MG63 (cell line): ENCODE measurements around the gene ZNF8. TPM values are rescaled to one million over a fixed set of nuclear protein-coding genes. Genes with fewer than 3 reads are reported as not detected.

ENCODE experiments used
- DNase-seq: peaks from one replicate; pipeline ENCODE4 v3.0.0-alpha.2; 2020
- H3K27me3 ChIP-seq: fragments of 250-450 bp; sonication (Bioruptor Pico); 2 replicates; pipeline ENCODE4 v1.5.1; 2020; ENCODE audit warnings: mild to moderate bottlenecking, moderate library complexity
- H3K36me3 ChIP-seq: fragments of 250-450 bp; sonication (Bioruptor Pico); 2 replicates; pipeline ENCODE4 v1.5.1; 2020; ENCODE audit warnings: mild to moderate bottlenecking, moderate library complexity
- H3K4me3 ChIP-seq: fragments of 250-450 bp; sonication (Bioruptor Pico); 2 replicates; pipeline ENCODE4 v1.5.1; 2020; ENCODE audit warnings: mild to moderate bottlenecking, moderate library complexity
- H3K9me3 ChIP-seq: fragments of 250-450 bp; sonication (Bioruptor Pico); 2 replicates; pipeline ENCODE4 v1.5.1; 2020; ENCODE audit warnings: mild to moderate bottlenecking, moderate library complexity
- total RNA-seq: library from RNA; depleted of rRNA; stranded (reverse); fragments of >200 nt; shearing (Covaris generic); gene quantifications from 2 replicates; pipeline ENCODE4 v1.2.3, GENCODE V29; 2014; ENCODE audit warnings: low replicate concordance

ZNF8 gene
- total RNA-seq, 1 experiment from 2014 or later, result 1.5 TPM

- Histone ChIP-seq H3K27me3 (no peaks in the 10 kb centered on the region), H3K4me3 (no peak overlapping the region), H3K9me3 (peaks cover 4% of the 10 kb centered on the region; the same call in 1 of the 2 replicates), H3K36me3 (peaks cover 34% of the 10 kb centered on the region)
- DNase-seq, result no peak
These were observed 39.5 kb downstream of the ZNF8 start for GRCh38 chr19:58318297-58318696.

DNA sequence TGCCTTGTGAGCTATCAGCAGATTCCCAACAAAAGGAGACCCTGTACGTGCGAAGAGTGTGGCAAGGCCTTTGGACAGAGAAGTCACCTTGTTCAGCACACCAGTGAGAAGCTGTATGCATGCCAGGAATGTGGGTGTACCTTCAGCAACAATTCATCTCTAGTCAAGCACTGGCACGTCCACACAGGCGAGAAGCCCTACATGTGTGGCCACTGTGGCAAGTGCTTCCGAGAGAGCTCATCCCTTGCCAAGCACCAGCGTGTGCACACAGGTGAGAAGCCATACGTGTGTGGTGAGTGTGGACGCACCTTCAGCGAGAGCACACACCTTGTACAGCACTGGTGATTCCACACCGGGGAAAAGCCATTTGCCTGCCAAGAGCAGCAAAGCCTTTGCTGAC is 40.5 kb downstream of the ZNF8 start:
- Histone ChIP-seq H3K36me3 (peaks cover 25% of the 10 kb centered on the region), H3K4me3 (no peak overlapping the region), H3K27me3 (no peaks in the 10 kb centered on the region), H3K9me3 (no peaks in the 10 kb centered on the region)
- DNase-seq, result no peak

- peaks cover 23% of the 10 kb centered on the region for H3K36me3 ChIP-seq
- no peak for DNase-seq
These were observed 46.7 kb downstream of the ZNF8 start for GRCh38 chr19:58325311-58326022.

DNA sequence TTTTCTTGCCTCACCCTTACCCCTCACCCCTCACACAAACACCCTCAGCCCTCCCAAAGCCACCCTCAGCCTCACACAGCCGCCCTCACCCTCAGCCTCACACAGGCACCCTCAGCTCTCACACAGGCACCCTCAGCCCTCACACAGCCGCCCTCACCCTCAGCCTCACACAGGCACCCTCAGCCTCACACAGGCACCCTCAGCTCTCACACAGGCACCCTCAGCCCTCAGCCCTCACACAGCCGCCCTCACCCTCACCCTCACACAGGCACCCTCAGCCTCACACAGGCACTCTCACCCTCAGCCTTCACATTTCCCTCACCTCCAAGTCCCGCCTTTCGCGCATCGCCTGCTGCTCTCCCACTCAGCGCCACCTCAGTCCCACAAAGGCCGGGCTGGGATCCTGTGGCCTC is 47.8 kb downstream of the ZNF8 start:
- H3K9me3 ChIP-seq, result peaks cover 2% of the 10 kb centered on the region; the same call in 1 of the 2 replicates
- H3K36me3 ChIP-seq, result peaks cover 20% of the 10 kb centered on the region
- no peaks in the 10 kb centered on the region for H3K27me3 ChIP-seq
- DNase-seq, result no peak
- peak overlapping the region; percentile 89 for H3K4me3 ChIP-seq

More at GRCh38 chr19:58325311-58326022, 46.7 kb downstream of the ZNF8 start:
- Histone ChIP-seq H3K27me3 (no peaks in the 10 kb centered on the region), H3K4me3 (peak overlapping the region; percentile 89), H3K9me3 (no peaks in the 10 kb centered on the region)

- Histone ChIP-seq H3K36me3 (peaks cover 14% of the 10 kb centered on the region), H3K27me3 (no peaks in the 10 kb centered on the region), H3K9me3 (peaks cover 2% of the 10 kb centered on the region; the same call in 1 of the 2 replicates), H3K4me3 (peak within 1 kb of the TSS; percentile 89)
- peak; percentile 98 for DNase-seq
These were observed 48.4 kb downstream of the ZNF8 start, which contains the start of gene ZSCAN22 for GRCh38 chr19:58326914-58327726. TSS of gene ZSCAN22 (plus strand) at chr19:58326994. CDS start at chr19:58334803, 7,809 bp downstream.

DNA sequence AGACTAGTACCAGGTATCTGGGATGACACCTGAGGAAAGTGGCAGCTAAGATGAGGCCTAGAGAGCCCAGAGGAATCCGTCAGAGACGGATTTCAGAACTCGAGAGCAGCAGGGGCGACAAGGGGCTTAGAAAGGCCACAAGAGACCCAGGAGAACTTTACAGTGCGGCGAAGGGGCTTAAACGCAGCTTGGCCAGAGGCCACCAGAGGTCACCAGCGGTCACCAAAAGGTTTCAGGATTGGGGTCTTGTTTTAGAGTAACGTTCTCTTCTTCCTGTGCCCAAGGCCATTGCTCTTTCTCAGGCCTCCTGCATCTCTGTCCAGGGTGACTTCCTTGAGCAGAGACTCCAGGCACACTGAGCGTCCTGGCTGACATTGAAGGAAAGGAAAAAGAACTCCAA is 50.2 kb downstream of the ZNF8 start:
- H3K36me3 ChIP-seq, result peaks cover 15% of the 10 kb centered on the region; the same call in 1 of the 2 replicates
- no peak for DNase-seq
- H3K27me3 ChIP-seq, result peaks cover 2% of the 10 kb centered on the region; the same call in 1 of the 2 replicates
- H3K4me3 ChIP-seq, result no peak overlapping the region
- H3K9me3 ChIP-seq, result peaks cover 5% of the 10 kb centered on the region; the same call in 1 of the 2 replicates

DNA sequence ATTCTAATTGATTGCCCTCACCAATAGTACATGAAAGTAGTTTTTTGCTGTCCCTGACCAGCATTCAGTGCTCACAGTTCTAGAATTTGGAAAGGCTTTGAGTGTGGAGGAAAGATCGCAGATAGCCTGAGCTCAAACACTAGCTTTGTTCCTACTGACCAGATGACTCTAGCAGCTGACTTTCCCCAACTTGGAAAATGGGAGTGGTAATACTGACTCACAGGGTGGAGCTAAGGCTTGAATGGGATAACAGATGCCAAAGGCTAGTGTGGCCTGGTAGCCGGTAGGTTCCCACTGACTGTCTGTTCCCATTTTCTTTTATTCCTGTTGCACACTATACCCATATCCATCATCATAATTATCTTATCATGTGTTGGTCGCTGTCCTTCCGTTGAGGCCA is 51.7 kb downstream of the ZNF8 start:
- peaks cover 2% of the 10 kb centered on the region; the same call in 1 of the 2 replicates for H3K27me3 ChIP-seq
- no peak for DNase-seq
- peaks cover 19% of the 10 kb centered on the region for H3K36me3 ChIP-seq
- no peak overlapping the region for H3K4me3 ChIP-seq
- H3K9me3 ChIP-seq, result peaks cover 5% of the 10 kb centered on the region; the same call in 1 of the 2 replicates

GRCh38 chr19:58332697-58333096 is 53.9 kb downstream of the ZNF8 start:
- DNase-seq, result no peak
- Histone ChIP-seq H3K27me3 (peaks cover 2% of the 10 kb centered on the region; the same call in 1 of the 2 replicates), H3K36me3 (peaks cover 35% of the 10 kb centered on the region), H3K9me3 (peaks cover 5% of the 10 kb centered on the region; the same call in 1 of the 2 replicates), H3K4me3 (no peak overlapping the region)

DNA sequence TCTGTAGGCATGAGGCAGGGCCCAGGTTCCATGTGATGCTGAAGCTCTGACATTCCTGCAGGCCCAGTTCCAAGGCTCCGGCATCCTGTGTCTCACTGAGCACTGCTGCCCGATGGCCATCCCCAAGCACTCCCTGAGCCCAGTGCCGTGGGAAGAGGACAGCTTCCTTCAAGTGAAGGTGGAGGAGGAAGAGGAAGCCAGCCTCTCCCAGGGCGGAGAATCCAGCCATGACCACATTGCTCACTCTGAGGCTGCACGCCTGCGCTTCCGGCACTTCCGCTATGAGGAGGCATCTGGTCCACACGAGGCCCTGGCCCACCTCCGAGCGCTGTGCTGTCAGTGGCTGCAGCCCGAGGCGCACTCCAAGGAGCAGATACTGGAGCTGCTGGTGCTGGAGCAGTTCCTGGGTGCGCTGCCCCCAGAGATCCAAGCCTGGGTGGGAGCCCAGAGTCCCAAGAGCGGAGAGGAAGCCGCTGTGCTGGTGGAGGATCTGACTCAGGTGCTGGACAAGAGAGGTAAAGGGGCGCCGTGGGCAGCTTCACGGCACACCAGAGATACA is 56.0 kb downstream of the ZNF8 start:
- Histone ChIP-seq H3K9me3 (peaks cover 15% of the 10 kb centered on the region), H3K36me3 (peaks cover 47% of the 10 kb centered on the region), H3K4me3 (no peak overlapping the region), H3K27me3 (peaks cover 2% of the 10 kb centered on the region; the same call in 1 of the 2 replicates)
- DNase-seq, result no peak

DNA sequence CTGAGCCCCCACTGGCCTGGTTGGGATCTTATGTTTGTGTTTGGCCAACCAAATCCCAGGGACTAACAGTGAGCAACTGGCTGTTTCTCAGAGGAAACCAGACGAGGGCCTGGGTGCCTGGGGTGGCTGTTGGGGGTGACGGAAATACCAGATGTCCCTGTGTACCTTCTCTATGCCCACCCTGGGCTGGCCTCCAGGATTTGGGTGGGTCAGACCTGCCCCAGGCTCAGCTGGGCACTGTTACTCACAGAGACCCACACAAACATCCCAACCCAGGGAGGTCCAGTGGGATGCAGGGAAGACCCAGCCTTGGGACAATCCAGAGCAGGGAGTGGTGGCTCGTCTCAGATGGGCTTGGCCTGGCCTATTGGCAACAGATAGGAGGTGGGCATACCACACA is 56.9 kb downstream of the ZNF8 start:
- Histone ChIP-seq H3K9me3 (peaks cover 15% of the 10 kb centered on the region), H3K36me3 (peaks cover 50% of the 10 kb centered on the region), H3K4me3 (no peak overlapping the region), H3K27me3 (peaks cover 2% of the 10 kb centered on the region; the same call in 1 of the 2 replicates)
- no peak for DNase-seq

GRCh38 chr19:58336216-58336615 is 57.5 kb downstream of the ZNF8 start:
- peaks cover 2% of the 10 kb centered on the region; the same call in 1 of the 2 replicates for H3K27me3 ChIP-seq
- no peak for DNase-seq
- H3K36me3 ChIP-seq, result peaks cover 52% of the 10 kb centered on the region
- peaks cover 12% of the 10 kb centered on the region for H3K9me3 ChIP-seq
- no peak overlapping the region for H3K4me3 ChIP-seq

GRCh38 chr19:58336820-58337219 is 58.1 kb downstream of the ZNF8 start:
- H3K4me3 ChIP-seq, result no peak overlapping the region
- H3K9me3 ChIP-seq, result peaks cover 12% of the 10 kb centered on the region
- DNase-seq, result no peak
- H3K27me3 ChIP-seq, result peaks cover 2% of the 10 kb centered on the region; the same call in 1 of the 2 replicates
- peaks cover 58% of the 10 kb centered on the region for H3K36me3 ChIP-seq

GRCh38 chr19:58338336-58338735 is 59.6 kb downstream of the ZNF8 start:
- peaks cover 58% of the 10 kb centered on the region for H3K36me3 ChIP-seq
- H3K4me3 ChIP-seq, result no peak overlapping the region
- DNase-seq, result no peak
- H3K9me3 ChIP-seq, result peaks cover 10% of the 10 kb centered on the region
- H3K27me3 ChIP-seq, result no peaks in the 10 kb centered on the region

DNA sequence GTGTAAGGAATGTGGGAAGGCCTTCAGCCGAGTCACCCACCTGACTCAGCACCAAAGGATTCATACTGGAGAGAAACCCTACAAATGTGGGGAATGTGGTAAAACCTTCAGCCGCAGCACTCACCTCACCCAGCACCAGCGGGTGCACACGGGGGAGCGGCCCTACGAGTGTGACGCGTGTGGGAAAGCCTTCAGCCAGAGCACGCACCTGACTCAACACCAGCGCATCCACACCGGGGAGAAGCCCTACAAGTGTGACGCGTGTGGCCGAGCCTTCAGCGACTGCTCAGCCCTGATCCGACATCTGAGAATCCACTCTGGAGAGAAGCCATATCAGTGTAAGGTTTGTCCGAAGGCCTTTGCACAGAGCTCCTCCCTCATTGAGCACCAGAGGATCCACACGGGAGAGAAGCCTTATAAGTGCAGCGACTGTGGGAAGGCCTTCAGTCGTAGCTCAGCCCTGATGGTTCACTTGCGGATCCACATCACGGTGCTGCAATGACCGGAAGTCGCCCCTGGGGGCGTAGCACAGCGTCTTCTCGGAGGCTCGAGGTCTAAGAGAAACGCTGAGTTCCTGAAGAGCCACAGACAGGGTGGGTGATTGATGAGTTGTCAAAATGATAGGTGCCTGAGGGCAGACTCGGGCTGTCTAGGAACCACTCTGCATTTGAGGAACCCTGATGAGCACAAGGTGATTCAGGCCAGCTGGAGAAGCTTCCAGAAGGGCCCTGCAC is 60.2 kb downstream of the ZNF8 start:
- Histone ChIP-seq H3K4me3 (no peak overlapping the region), H3K27me3 (no peaks in the 10 kb centered on the region), H3K9me3 (peaks cover 10% of the 10 kb centered on the region), H3K36me3 (peaks cover 58% of the 10 kb centered on the region)
- DNase-seq, result no peak

DNA sequence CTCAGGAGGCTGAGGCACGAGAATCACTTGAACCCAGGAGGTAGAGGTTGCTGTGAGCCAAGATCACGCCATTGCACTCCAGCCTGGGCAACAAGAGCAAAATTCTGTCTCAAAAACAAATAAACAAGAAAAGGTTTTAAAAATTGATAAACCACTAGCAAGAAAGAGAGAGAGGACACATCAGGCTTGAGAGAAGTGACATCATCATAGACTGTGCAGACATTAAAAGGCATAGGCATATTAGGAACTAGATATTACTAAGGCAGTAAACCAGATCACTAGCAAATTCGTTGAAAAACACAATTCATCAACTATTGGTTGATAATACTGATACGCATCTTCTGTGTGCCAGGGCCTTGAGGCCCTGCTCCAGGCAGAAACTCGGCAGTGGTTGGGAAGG is 66.8 kb downstream of the ZNF8 start:
- DNase-seq, result no peak
- peaks cover 16% of the 10 kb centered on the region for H3K36me3 ChIP-seq

More for the DNA sequence above, 66.8 kb downstream of the ZNF8 start:
- Histone ChIP-seq H3K9me3 (no peaks in the 10 kb centered on the region), H3K27me3 (no peaks in the 10 kb centered on the region), H3K4me3 (no peak overlapping the region)
